Activated CD8-positive, alpha-beta T cell treated with anti-CD3 and anti-CD28 coated beads for 36 hours (primary cell): ENCODE results near the gene CD164L2. TPM values are rescaled to one million over a fixed set of nuclear protein-coding genes. Genes with fewer than 3 reads are reported as not detected.

Experiments used
- ATAC-seq: fragments of 200-7000 bp; cut with Tn5 transposase; one replicate; pipeline ENCODE4 v1.10.0; 2021; ENCODE audit warnings: mild to moderate bottlenecking, moderate library complexity
- CTCF ChIA-PET: fragments of 350-600 bp; sonication (Branson Sonifier 250); formaldehyde crosslinking; loops from one replicate; lab custom pipeline; 2021; ENCODE audit warnings: antibody characterized with exemption; lab: Charles Lee
- POLR2A ChIA-PET: fragments of 350-600 bp; sonication (Branson Sonifier 250); formaldehyde crosslinking; loops from one replicate; lab custom pipeline; 2021; ENCODE audit warnings: antibody characterized with exemption; lab: Charles Lee
- DNase-seq: peaks from one replicate; pipeline ENCODE4 v3.0.0-alpha.2; 2020
- H3K27ac Mint-ChIP-seq: one replicate; pipeline ENCODE4 v1.8.0; 2021; ENCODE audit warnings: mild to moderate bottlenecking, mixed read lengths
- H3K27me3 Mint-ChIP-seq: one replicate; pipeline ENCODE4 v1.8.0; 2021; ENCODE audit warnings: mixed read lengths
- H3K36me3 Mint-ChIP-seq: one replicate; pipeline ENCODE4 v1.8.0; 2021; ENCODE audit warnings: low read depth, mixed read lengths
- H3K4me1 Mint-ChIP-seq: one replicate; pipeline ENCODE4 v1.8.0; 2021; ENCODE audit warnings: low read depth, mixed read lengths
- H3K4me3 Mint-ChIP-seq: one replicate; pipeline ENCODE4 v1.8.0; 2021; ENCODE audit warnings: mild to moderate bottlenecking, moderate library complexity, mixed read lengths
- H3K9me3 Mint-ChIP-seq: one replicate; pipeline ENCODE4 v1.8.0; 2021; ENCODE audit warnings: mixed read lengths
- intact Hi-C: fragments of 100-400 bp; cut with micrococcal nuclease; formaldehyde crosslinking; loops from one replicate; pipeline ENCODE4 v1.10.0; 2022
- total RNA-seq, 2 experiments: library from RNA; stranded (reverse); gene quantifications; one replicate each; pipeline ENCODE4 v1.2.3, GENCODE V29; 2021
- TF ChIP-seq, protein P1 (sequence below): fragments of 200-600 bp; IDR thresholded peaks from one replicate; pipeline ENCODE4 v1.8.0; 2022; ENCODE audit warnings: antibody characterized with exemption, mild to moderate bottlenecking

CD164L2 gene
- total RNA-seq, 2 experiments from 2014 or later, result not detected

DNA sequence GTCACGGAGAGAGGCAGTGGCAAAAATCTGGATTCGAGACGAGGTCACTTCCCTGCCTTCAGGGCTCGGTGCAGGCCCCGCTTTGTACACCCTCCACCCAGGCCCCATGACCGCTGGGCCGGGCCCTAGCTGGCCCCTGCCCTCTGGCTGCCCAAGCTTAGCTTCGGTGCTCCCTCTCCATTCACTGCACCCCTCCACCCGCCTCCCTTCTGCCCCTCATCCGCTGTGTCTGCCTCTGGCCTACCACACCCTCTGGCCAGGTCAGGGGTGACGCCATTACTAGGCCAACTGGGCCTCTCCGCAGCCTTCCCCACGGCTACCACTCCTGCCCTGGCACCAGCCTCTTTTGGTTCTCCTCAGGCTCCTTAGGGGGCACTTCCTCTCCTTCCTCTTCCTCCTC, 528 bp upstream of the CD164L2 start:
- ChIA-PET CTCF (interaction anchor here (1.6 to 12.1 kb wide), 6 partner anchors 11 to 223 kb away, joined by 3 to 242 read pairs (median 7); partner anchors contain the start of gene MAP3K6), POLR2A (interaction anchor here (1.0 to 1.5 kb wide), 3 partner anchors 17 to 42 kb away, joined by 3 to 4 read pairs (median 3); partner anchors contain the start of genes MAP3K6 and SYTL1)
- H3K4me1 Mint-ChIP-seq, result no peaks in the 10 kb centered on the region
- H3K27ac Mint-ChIP-seq, result no peak overlapping the region
- TF ChIP-seq, protein P1, sequence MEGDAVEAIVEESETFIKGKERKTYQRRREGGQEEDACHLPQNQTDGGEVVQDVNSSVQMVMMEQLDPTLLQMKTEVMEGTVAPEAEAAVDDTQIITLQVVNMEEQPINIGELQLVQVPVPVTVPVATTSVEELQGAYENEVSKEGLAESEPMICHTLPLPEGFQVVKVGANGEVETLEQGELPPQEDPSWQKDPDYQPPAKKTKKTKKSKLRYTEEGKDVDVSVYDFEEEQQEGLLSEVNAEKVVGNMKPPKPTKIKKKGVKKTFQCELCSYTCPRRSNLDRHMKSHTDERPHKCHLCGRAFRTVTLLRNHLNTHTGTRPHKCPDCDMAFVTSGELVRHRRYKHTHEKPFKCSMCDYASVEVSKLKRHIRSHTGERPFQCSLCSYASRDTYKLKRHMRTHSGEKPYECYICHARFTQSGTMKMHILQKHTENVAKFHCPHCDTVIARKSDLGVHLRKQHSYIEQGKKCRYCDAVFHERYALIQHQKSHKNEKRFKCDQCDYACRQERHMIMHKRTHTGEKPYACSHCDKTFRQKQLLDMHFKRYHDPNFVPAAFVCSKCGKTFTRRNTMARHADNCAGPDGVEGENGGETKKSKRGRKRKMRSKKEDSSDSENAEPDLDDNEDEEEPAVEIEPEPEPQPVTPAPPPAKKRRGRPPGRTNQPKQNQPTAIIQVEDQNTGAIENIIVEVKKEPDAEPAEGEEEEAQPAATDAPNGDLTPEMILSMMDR, result no peak
- DNase-seq, result no peak
- ATAC-seq, result no peak
- H3K36me3 Mint-ChIP-seq, result no peaks in the 10 kb centered on the region
- H3K4me3 Mint-ChIP-seq, result no peak overlapping the region
- intact Hi-C loops, result no loop called here
- H3K27me3 Mint-ChIP-seq, result peaks cover 4% of the 10 kb centered on the region
- H3K9me3 Mint-ChIP-seq, result no peaks in the 10 kb centered on the region

DNA sequence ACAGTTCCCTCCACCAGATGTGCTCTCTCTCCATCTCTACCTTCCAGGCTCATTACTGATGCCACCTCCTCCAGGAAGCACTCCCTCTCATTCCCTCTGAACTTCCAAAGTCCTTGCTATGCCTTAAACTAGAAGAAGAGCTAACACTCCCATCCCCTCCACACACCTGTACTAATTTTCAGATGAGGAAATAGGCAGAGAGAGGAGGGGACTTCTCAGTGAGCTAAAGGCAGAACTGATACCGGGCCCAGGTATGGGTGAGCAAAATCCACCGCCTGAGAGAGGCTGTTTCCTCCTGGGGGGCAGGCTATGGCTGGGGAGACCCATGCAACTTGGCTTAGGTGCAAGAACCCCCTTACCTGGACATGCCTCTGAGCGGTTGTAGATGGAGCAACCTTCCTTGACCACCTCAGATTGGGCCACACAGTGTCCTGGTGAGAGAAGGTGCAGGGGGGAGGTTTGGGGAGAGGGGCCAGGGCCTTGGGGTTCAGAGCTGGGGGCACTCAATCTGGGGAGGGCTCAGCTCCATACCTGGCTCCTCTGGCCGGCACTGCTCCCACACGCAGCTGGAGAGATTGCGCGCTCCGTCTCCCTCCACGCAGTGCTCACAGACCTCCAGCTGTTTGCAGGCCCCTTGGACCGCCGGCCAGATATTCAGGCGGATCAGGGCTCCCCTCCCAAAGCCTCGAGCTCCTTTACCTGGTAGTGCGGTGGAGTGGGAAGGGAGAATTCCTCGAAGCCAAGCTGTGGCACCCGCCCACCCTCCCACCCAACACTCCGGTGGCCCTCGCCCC, 967 bp downstream of the CD164L2 start:
- no peaks in the 10 kb centered on the region for H3K4me1 Mint-ChIP-seq
- TF ChIP-seq, protein P1, result no peak
- DNase-seq, result no peak
- no peak overlapping the region for H3K4me3 Mint-ChIP-seq
- no peak for ATAC-seq
- POLR2A ChIA-PET, result interaction anchor here (0.8 to 1.8 kb wide), 6 partner anchors 9 to 60 kb away, joined by 3 to 5 read pairs (median 3); partner anchors contain the start of genes MAP3K6 and TMEM222
- no peak overlapping the region for H3K27ac Mint-ChIP-seq
- intact Hi-C loops, result no loop called here
- CTCF ChIA-PET, result interaction anchor here (1.1 to 12.1 kb wide), 9 partner anchors 9 to 337 kb away, joined by 3 to 242 read pairs (median 5); partner anchors contain the start of gene MAP3K6
- H3K27me3 Mint-ChIP-seq, result peaks cover 4% of the 10 kb centered on the region
- H3K9me3 Mint-ChIP-seq, result no peaks in the 10 kb centered on the region
- no peaks in the 10 kb centered on the region for H3K36me3 Mint-ChIP-seq

DNA sequence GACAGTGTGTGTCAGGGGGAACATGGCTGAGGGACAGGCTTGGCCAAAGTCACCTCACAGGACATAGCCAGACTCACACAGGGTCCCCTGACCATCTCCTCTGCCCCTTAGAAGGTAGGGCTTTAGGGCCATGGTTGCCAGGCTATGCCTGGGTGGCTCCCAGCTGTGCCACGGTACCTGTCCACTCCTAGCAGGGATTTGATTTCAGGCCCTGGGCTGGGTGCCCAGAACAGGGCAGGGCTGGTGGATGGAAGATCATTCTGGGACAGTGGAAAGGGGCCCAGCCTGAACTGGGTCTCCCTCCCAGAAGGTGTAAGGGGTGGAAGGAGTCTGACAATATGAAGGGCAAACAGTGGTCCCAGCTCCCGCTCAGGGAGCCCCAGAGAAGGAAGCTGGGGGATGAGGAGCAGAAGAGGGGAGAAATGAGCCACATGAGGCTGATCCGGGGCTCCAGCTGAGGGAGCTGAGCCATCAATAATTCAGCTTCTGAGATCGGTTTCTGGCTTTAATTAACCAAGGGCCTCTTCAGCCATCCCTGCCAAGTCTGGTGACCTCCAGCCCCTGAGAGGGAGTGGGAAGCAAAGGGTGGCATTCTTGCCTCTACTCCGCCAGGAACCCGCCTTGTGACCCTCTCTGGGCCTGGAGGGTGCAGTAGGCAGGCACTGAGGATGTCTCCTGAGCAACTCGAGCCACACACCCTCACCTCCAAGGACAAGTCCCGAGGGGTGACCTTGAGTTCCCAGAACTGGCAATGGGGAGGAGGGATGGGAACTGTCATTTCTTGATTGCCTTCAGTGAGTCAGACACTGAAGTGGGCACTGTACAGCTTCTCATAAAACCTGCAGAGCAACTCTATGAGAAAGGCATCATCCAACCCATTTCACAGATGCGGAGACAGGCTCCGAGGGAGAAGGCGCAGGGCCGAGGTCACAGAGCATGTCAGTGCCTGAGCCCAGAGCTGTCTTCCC, 2.1 kb downstream of the CD164L2 start:
- Mint-ChIP-seq H3K4me3 (no peak overlapping the region), H3K9me3 (no peaks in the 10 kb centered on the region), H3K27ac (no peak overlapping the region), H3K36me3 (no peaks in the 10 kb centered on the region), H3K27me3 (peaks cover 4% of the 10 kb centered on the region), H3K4me1 (no peaks in the 10 kb centered on the region)
- DNase-seq, result no peak
- TF ChIP-seq, protein P1, result no peak
- ATAC-seq, result no peak
- CTCF ChIA-PET, result interaction anchor here (0.6 to 12.1 kb wide), 6 partner anchors 9 to 336 kb away, joined by 3 to 242 read pairs (median 4); no protein-coding TSS in a partner anchor
- POLR2A ChIA-PET, result interaction anchor here (1.0 to 1.8 kb wide), 3 partner anchors 11 to 59 kb away, joined by 3 to 5 read pairs (median 3); partner anchors contain the start of gene TMEM222
- intact Hi-C loops, result no loop called here

DNA sequence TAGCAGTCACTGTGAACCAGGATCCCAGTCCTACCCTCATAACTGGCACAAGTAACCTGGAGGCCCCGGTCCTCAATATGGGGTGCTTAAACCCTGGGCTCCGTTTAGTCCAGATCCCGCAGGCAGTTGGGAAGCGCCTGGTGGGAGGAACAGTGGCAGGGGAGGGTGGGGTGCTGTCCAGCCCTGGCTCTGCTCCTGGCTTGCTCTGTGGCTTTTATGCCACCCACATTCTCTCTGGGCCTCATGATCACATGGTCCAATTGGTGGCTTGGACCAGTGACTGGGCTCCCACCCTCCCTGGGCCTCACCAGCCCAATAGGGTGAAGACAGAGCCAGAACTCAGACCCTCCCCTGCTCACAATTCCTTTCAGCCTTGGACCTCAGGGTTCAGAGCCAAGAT, 2.9 kb downstream of the CD164L2 start:
- ChIA-PET POLR2A (no interaction called here), CTCF (interaction anchor here (1.3 to 10.4 kb wide), 4 partner anchors 10 to 84 kb away, joined by 4 to 75 read pairs (median 5); no protein-coding TSS in a partner anchor)
- Mint-ChIP-seq H3K27ac (no peak overlapping the region), H3K36me3 (no peaks in the 10 kb centered on the region), H3K9me3 (no peaks in the 10 kb centered on the region), H3K4me1 (no peaks in the 10 kb centered on the region), H3K4me3 (no peak overlapping the region), H3K27me3 (peaks cover 4% of the 10 kb centered on the region)
- no peak for DNase-seq
- intact Hi-C loops, result no loop called here
- TF ChIP-seq, protein P1, result no peak
- ATAC-seq, result no peak
